ENCODE measurements around the gene ROR2. TPM values are rescaled to one million over a fixed set of nuclear protein-coding genes. Genes with fewer than 3 reads are reported as not detected.

Gene ROR2
- total RNA-seq, 4 donors from 2014 or later = 6.3 to 32.2 (median 15.1) TPM

DNA sequence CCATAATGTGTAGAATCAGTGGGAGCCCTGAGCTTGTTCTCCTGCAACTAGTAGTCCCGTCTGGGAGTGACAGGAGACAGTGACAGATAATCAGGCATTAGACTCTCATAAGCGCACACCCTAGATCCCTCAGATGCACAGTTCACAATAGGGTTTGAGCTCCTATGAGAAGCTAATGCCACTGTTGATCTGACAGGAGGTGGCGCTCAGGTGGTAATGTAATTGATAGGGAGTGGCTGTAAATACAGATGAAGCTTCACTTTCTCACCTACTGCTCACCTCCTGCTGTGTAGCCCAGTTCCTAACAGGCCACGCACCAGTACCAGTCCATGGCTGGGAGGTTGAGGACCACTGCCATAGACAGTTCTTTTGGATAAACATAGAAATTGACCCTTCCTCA, 188.7 kb downstream of the ROR2 start:
- TF ChIP-seq, protein P1, sequence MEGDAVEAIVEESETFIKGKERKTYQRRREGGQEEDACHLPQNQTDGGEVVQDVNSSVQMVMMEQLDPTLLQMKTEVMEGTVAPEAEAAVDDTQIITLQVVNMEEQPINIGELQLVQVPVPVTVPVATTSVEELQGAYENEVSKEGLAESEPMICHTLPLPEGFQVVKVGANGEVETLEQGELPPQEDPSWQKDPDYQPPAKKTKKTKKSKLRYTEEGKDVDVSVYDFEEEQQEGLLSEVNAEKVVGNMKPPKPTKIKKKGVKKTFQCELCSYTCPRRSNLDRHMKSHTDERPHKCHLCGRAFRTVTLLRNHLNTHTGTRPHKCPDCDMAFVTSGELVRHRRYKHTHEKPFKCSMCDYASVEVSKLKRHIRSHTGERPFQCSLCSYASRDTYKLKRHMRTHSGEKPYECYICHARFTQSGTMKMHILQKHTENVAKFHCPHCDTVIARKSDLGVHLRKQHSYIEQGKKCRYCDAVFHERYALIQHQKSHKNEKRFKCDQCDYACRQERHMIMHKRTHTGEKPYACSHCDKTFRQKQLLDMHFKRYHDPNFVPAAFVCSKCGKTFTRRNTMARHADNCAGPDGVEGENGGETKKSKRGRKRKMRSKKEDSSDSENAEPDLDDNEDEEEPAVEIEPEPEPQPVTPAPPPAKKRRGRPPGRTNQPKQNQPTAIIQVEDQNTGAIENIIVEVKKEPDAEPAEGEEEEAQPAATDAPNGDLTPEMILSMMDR (IDR thresholded peaks at IDR 0.05) = no peak
- no peak for ATAC-seq (ENCODE audit: low FRiP score)
- no peak for DNase-seq (ENCODE audit: low spot score)

DNA sequence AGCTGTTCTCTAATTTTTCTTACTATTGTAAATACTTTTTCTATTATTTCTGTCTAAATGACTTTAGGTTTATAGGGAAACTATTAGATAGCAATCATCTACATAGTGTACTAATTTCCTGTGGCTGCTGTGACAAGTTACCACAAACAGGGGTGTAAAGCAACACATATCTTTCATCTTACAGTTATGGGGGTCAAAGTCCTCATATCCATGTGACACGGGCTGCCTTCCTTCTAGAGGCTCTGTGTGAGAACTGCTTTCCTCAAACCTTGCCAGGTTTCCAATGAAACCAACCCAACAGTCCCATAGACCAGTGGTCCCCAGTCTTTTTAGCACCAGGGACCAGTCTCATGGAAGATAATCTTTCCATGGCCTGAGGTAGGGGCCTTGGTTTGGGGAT, 189.1 kb downstream of the ROR2 start:
- TF ChIP-seq, protein P1 (IDR thresholded peaks at IDR 0.05) = no peak
- ATAC-seq (ENCODE audit: low FRiP score) (no peak), DNase-seq (ENCODE audit: low spot score) (no peak)

DNA sequence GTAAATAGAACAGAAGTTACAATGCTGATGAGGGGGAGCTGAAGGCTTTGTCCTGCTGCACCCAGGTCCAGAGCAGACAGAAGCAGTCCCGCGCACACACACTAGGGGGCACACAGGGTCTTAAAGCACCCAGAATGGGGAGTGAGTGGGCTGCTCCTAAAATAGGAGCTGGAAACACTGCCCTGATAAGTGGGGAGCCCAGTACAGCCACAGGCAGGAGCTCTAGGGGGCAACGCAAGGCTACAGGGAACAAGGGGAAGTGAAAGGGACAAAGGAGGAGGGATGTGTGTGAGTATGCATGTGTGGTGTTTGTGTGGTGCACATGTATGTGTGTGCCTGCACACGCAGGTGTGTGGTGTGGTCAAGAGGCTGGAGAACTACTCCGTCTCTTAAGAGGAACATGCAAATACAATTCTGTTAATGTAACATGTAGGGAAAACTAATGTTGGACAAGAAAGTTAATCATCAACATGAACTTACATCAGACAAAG, 191.5 kb downstream of the ROR2 start:
- TF ChIP-seq, protein P1 (IDR thresholded peaks at IDR 0.05) = no peak
- ATAC-seq (ENCODE audit: low FRiP score) (peak; percentile 47), DNase-seq (ENCODE audit: low spot score) (no peak)

DNA sequence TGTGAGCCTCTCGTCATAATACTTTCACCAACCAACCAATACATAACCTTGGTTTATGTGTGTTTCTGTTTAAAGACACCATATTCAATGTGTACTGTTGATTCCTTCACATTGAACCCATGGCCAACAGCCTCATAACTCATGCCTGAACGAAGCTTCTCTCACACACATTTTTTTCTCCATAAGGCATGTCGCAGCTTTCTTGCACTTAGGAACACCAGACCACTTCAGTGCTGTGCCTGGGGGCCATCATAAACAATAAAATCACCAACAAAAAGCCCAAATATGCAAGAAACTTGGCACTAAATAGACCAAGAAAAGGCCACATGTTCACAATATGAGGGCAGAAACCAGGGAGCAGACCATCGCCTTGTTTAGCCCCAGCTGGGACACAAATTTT, 192.2 kb downstream of the ROR2 start:
- TF ChIP-seq, protein P1 (IDR thresholded peaks at IDR 0.05) = no peak
- DNase-seq (ENCODE audit: low spot score) (no peak), ATAC-seq (ENCODE audit: low FRiP score) (no peak)

DNA sequence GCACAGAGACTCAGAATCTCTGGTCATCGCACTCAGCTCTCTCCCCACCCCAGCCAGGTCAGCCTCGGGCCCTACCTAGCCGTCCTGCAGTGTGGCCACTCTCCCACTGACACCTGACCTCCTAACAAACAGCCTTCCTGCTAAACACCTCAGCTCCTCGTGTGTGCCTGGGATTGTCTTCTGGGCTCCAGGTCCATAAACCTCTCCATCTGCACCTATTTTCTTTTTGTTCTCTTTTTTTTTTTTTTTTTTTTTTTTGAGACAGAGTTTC, 193.6 kb downstream of the ROR2 start:
- TF ChIP-seq, protein P1 (IDR thresholded peaks at IDR 0.05) = no peak
- DNase-seq (ENCODE audit: low spot score) = no peak
- no peak for ATAC-seq (ENCODE audit: low FRiP score)

DNA sequence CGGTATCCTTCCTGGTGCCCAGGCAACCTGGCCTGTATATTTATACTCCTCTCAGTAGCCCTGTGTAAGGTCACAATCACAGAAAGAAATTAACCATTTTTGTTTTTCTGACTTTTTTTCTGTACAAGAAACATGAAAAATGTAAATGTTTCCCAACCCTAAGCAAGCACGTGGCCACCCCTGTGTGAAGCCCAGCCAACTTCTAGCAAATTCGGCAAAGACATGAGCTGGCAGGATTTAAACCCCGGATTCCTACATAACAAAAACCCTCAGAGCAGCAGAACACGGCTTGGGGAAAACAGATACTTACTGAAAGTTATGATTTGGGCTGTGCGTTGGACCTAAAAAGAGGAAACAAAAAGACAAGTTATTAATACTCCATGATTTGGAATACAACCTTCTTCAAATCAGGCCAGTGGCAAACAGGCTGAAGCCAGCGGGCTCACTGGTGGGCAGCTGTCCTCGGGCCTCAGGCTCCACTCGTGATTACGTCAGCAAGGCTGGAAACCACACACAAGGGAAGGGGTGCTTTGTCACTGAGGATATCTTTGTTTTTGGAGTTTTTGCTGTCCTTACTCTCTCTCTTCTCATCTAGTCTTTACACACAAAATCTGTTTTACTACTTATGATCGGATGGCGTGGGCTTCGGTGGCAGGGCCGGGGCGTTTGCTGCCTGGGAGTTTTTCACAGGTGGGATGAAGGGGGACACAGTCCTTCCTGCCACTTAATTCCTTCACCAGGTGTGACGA, 194.1 kb downstream of the ROR2 start:
- DNase-seq (ENCODE audit: low spot score) = no peak
- ATAC-seq (ENCODE audit: low FRiP score) = no peak
- TF ChIP-seq, protein P1 (IDR thresholded peaks at IDR 0.05) = no peak

DNA sequence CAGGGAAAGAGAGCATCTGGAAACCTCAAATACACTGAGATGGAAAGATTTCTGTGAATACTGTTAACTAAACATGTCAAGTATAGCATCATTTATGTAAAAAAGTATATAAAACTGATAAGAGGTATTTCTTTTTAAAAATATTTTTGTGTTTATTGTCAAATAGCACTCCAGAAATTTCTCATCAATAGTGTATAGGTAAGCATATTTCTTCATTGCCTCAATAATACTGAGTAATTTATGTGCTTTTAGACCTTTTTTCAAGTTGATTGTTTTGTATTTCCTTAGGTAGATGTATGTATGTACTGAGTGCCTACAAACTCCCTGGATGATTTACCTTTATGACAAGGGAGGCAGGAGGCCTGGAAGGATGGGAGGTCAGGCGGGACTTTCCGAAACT, 196.3 kb downstream of the ROR2 start:
- ATAC-seq (ENCODE audit: low FRiP score) = no peak
- TF ChIP-seq, protein P1 (IDR thresholded peaks at IDR 0.05) = no peak
- no peak for DNase-seq (ENCODE audit: low spot score)

Data from omental fat pad (tissue), 4 donors.